EH (cell line): ENCODE data around the gene CLHC1.

ENCODE experiments used
- DNase-seq: peaks from one replicate; pipeline ENCODE4 v3.0.0-alpha.2; 2015; ENCODE audit warnings: low read depth

Gene CLHC1

GRCh38 chr2:55169359-55169758, 62.7 kb downstream of the CLHC1 start:
- peak; percentile 57 for DNase-seq

- peak; percentile 84 for DNase-seq
Observed at GRCh38 chr2:55168221-55169154, 63.6 kb downstream of the CLHC1 start.

GRCh38 chr2:55165626-55166025, 66.5 kb downstream of the CLHC1 start:
- DNase-seq: peak; percentile 90

- DNase-seq: no peak
Observed at GRCh38 chr2:55164534-55165480, 67.3 kb downstream of the CLHC1 start.

GRCh38 chr2:55163941-55164390, 68.1 kb downstream of the CLHC1 start:
- DNase-seq: peak; percentile 33

GRCh38 chr2:55163274-55163721, 68.8 kb downstream of the CLHC1 start:
- peak; percentile 96 for DNase-seq

- no peak for DNase-seq
Observed at GRCh38 chr2:55162284-55163006, 69.6 kb downstream of the CLHC1 start.

- DNase-seq: peak; percentile 60
Observed at GRCh38 chr2:55161295-55162210, 70.5 kb downstream of the CLHC1 start.

GRCh38 chr2:55160422-55160821, 71.7 kb downstream of the CLHC1 start:
- DNase-seq: no peak

GRCh38 chr2:55159752-55160151, 72.3 kb downstream of the CLHC1 start:
- DNase-seq: no peak

- DNase-seq: no peak
Observed at GRCh38 chr2:55159037-55159651, 72.9 kb downstream of the CLHC1 start.

- DNase-seq: no peak
Observed at GRCh38 chr2:55158111-55158814, 73.8 kb downstream of the CLHC1 start.

GRCh38 chr2:55157474-55157884, 74.6 kb downstream of the CLHC1 start:
- DNase-seq: peak; percentile 88

GRCh38 chr2:55156984-55157383, 75.1 kb downstream of the CLHC1 start:
- no peak for DNase-seq

- DNase-seq: peak; percentile 89
Observed at GRCh38 chr2:55156326-55156725, 75.8 kb downstream of the CLHC1 start.

- peak; percentile 95 for DNase-seq
Observed at GRCh38 chr2:55155764-55156281, 76.3 kb downstream of the CLHC1 start.

GRCh38 chr2:55155206-55155605, 76.9 kb downstream of the CLHC1 start:
- peak; percentile 54 for DNase-seq

GRCh38 chr2:55154525-55155030, 77.5 kb downstream of the CLHC1 start:
- no peak for DNase-seq
